Fibroblast of lung (primary cell): ENCODE measurements around the gene MS4A14. TPM values are rescaled to one million over a fixed set of nuclear protein-coding genes. Genes with fewer than 3 reads are reported as not detected.

ENCODE experiments used
- DNase-seq, 2 donors: peaks; one replicate each; pipeline versions ENCODE4 v3.0.0 to v3.0.0-alpha.2; 2010; ENCODE audit warnings: low read depth in 2 of 2
- H2AFZ ChIP-seq: 2 replicates; pipeline ENCODE4 v1.5.1; 2012; ENCODE audit warnings: low read length, control low read depth, inconsistent platforms
- H3K27ac ChIP-seq: 2 replicates; pipeline ENCODE4 v1.5.1; 2011; ENCODE audit warnings: low read length, control low read depth; ENCODE audit not compliant: insufficient read depth
- H3K27me3 ChIP-seq: 2 replicates; pipeline ENCODE4 v1.5.1; 2011; ENCODE audit warnings: mild to moderate bottlenecking, low read length; ENCODE audit not compliant: control insufficient read depth, insufficient read depth
- H3K36me3 ChIP-seq: 2 replicates; pipeline ENCODE4 v1.5.1; 2011; ENCODE audit warnings: low read length; ENCODE audit not compliant: control insufficient read depth, insufficient read depth
- H3K4me1 ChIP-seq: 2 replicates; pipeline ENCODE4 v1.5.1; 2011; ENCODE audit warnings: low read length; ENCODE audit not compliant: control insufficient read depth, insufficient read depth; ENCODE audit errors: extremely low read depth
- H3K4me2 ChIP-seq: 2 replicates; pipeline ENCODE4 v1.5.1; 2011; ENCODE audit warnings: low read length, control low read depth; ENCODE audit not compliant: insufficient read depth; ENCODE audit errors: extremely low read depth
- H3K4me3 ChIP-seq, 4 experiments: fragments of 200-600 bp in 1 of 4; sonication (generic) in 1 of 4; replicated peaks in 1 of 4; 2 replicates each; pipeline ENCODE4 v1.5.1; 2011 to 2016; ENCODE audit warnings: low read length in 4 of 4, low read depth in 3 of 4, mild to moderate bottlenecking in 3 of 4, control low read depth in 2 of 4, inconsistent platforms in 1 of 4, mixed read lengths in 1 of 4; ENCODE audit not compliant: insufficient read depth in 1 of 4; ENCODE audit errors: control extremely low read depth in 1 of 4
- H3K79me2 ChIP-seq: 2 replicates; pipeline ENCODE4 v1.5.1; 2012; ENCODE audit warnings: mild to moderate bottlenecking, low read length, inconsistent platforms; ENCODE audit not compliant: control insufficient read depth, insufficient read depth
- H3K9ac ChIP-seq: 2 replicates; pipeline ENCODE4 v1.5.1; 2011; ENCODE audit warnings: mild to moderate bottlenecking, low read length, control low read depth; ENCODE audit not compliant: insufficient read depth
- H3K9me3 ChIP-seq: 2 replicates; pipeline ENCODE4 v1.5.1; 2012; ENCODE audit warnings: low read depth, low read length; ENCODE audit not compliant: control insufficient read depth, insufficient read depth
- H4K20me1 ChIP-seq: 2 replicates; pipeline ENCODE4 v1.5.1; 2011; ENCODE audit warnings: low read length; ENCODE audit not compliant: control insufficient read depth, insufficient read depth; ENCODE audit errors: extremely low read depth
- EZH2 ChIP-seq: IDR thresholded peaks from 2 replicates; pipeline ENCODE4 v1.5.1; 2012; ENCODE audit warnings: low read length, control low read depth, mild to moderate bottlenecking; ENCODE audit errors: missing control alignments
- polyA plus RNA-seq, 2 donors: library from polyadenylated mRNA; depleted of rRNA in 1 of 2; stranded (reverse) in 1 of 2; unstranded in 1 of 2; fragments of >200 nt; gene quantifications; 2 replicates each; pipeline ENCODE4 v1.2.1, GENCODE V29; 2011 to 2012; ENCODE audit warnings: missing spikeins in 1 of 2
- total RNA-seq: library from RNA; depleted of rRNA; stranded (reverse); fragments of >200 nt; gene quantifications from 2 replicates; pipeline ENCODE4 v1.2.1, GENCODE V29; 2014
- TF ChIP-seq, protein P1 (sequence below), 2 donors: IDR thresholded peaks in 1 of 2; conservative IDR thresholded peaks in 1 of 2; 1 replicate in 1 of 2; 2 replicates in 1 of 2; pipeline ENCODE4 v1.5.1; 2011 to 2012; ENCODE audit warnings: low read length in 2 of 2, control low read depth in 1 of 2, inconsistent platforms in 1 of 2, low read depth in 1 of 2, mild to moderate bottlenecking in 1 of 2

The MS4A14 gene
- total and polyA plus RNA-seq, 2 donors (not counting 1 experiment from before 2014, with no cell fraction given): not detected

- H3K9ac ChIP-seq: no peak overlapping the region
- TF ChIP-seq, protein P1, sequence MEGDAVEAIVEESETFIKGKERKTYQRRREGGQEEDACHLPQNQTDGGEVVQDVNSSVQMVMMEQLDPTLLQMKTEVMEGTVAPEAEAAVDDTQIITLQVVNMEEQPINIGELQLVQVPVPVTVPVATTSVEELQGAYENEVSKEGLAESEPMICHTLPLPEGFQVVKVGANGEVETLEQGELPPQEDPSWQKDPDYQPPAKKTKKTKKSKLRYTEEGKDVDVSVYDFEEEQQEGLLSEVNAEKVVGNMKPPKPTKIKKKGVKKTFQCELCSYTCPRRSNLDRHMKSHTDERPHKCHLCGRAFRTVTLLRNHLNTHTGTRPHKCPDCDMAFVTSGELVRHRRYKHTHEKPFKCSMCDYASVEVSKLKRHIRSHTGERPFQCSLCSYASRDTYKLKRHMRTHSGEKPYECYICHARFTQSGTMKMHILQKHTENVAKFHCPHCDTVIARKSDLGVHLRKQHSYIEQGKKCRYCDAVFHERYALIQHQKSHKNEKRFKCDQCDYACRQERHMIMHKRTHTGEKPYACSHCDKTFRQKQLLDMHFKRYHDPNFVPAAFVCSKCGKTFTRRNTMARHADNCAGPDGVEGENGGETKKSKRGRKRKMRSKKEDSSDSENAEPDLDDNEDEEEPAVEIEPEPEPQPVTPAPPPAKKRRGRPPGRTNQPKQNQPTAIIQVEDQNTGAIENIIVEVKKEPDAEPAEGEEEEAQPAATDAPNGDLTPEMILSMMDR (conservative IDR thresholded peaks at IDR 0.05 in 1 of 2, IDR thresholded peaks at IDR 0.05 in 1 of 2; ENCODE audit: low read depth in 1 of 2, low read length in 2 of 2): no peak
- TF ChIP-seq EZH2: no peak
Measured at GRCh38 chr11:60349990-60350389, 46.3 kb upstream of the MS4A14 start.

GRCh38 chr11:60357771-60358170, 38.5 kb upstream of the MS4A14 start:
- H3K9me3 ChIP-seq: no peaks in the 10 kb centered on the region

More at GRCh38 chr11:60349990-60350389, 46.3 kb upstream of the MS4A14 start:
- Histone ChIP-seq H3K27ac (no peak overlapping the region), H3K4me1 (no peaks in the 10 kb centered on the region), H3K27me3 (no peaks in the 10 kb centered on the region), H3K36me3 (no peaks in the 10 kb centered on the region), H3K79me2 (no peaks in the 10 kb centered on the region), H3K4me2 (no peak overlapping the region), H3K9me3 (no peaks in the 10 kb centered on the region), H4K20me1 (no peaks in the 10 kb centered on the region), H3K4me3 (no peak overlapping the region), H2AFZ (no peak overlapping the region)
- DNase-seq: no peak

DNA sequence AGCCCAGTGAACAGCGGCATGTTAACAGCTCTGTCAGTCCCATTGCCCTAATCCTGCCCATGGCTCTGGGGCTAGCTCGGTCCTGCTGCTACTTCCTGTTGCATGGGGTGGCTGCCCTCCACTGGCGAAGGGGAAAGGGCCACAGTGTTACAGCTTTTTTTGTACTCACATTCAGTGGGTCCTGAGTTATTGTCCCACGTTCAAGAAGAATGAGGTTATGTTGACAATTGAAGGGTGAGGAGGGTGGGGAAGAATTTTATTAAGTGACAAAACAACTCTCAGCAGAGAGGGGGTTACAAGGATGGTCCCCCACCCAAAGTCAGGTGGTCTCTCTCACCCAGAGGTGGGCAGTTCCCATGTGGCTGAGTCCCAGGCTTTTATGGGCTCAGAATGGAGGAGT, 35.6 kb upstream of the MS4A14 start:
- H3K4me2 ChIP-seq: no peak overlapping the region
- H3K9me3 ChIP-seq: no peaks in the 10 kb centered on the region
- H3K27ac ChIP-seq: no peak overlapping the region
- no peak overlapping the region for H2AFZ ChIP-seq
- DNase-seq: no peak
- H4K20me1 ChIP-seq: no peaks in the 10 kb centered on the region
- TF ChIP-seq EZH2: no peak
- TF ChIP-seq, protein P1 (conservative IDR thresholded peaks at IDR 0.05 in 1 of 2, IDR thresholded peaks at IDR 0.05 in 1 of 2; ENCODE audit: low read depth in 1 of 2, low read length in 2 of 2): no peak
- no peaks in the 10 kb centered on the region for H3K27me3 ChIP-seq
- H3K4me3 ChIP-seq: no peak overlapping the region
- H3K79me2 ChIP-seq: no peaks in the 10 kb centered on the region
- no peak overlapping the region for H3K9ac ChIP-seq
- no peaks in the 10 kb centered on the region for H3K36me3 ChIP-seq
- H3K4me1 ChIP-seq: no peaks in the 10 kb centered on the region

More at GRCh38 chr11:60357771-60358170, 38.5 kb upstream of the MS4A14 start:
- DNase-seq: no peak
- no peaks in the 10 kb centered on the region for H4K20me1 ChIP-seq
- no peaks in the 10 kb centered on the region for H3K27me3 ChIP-seq
- H3K79me2 ChIP-seq: no peaks in the 10 kb centered on the region
- H3K4me1 ChIP-seq: no peaks in the 10 kb centered on the region
- no peak overlapping the region for H3K4me2 ChIP-seq
- H3K4me3 ChIP-seq: no peak overlapping the region
- no peak overlapping the region for H2AFZ ChIP-seq
- H3K27ac ChIP-seq: no peak overlapping the region
- no peak overlapping the region for H3K9ac ChIP-seq
- no peak for TF ChIP-seq EZH2
- TF ChIP-seq, protein P1 (conservative IDR thresholded peaks at IDR 0.05 in 1 of 2, IDR thresholded peaks at IDR 0.05 in 1 of 2; ENCODE audit: low read depth in 1 of 2, low read length in 2 of 2): no peak
- H3K36me3 ChIP-seq: no peaks in the 10 kb centered on the region
